ENCODE data around the gene POU6F1.

Gene POU6F1

GRCh38 chr12:51181558-51181957 lies 36.3 kb downstream of the POU6F1 start:
- Histone ChIP-seq H3K4me3 (ENCODE audit: low read length, poor library complexity, severe bottlenecking) (no peak overlapping the region), H4K20me1 (ENCODE audit: insufficient read depth, low read length, poor library complexity, severe bottlenecking) (no peaks in the 10 kb centered on the region), H3F3A (ENCODE audit: low read depth) (no peaks in the 10 kb centered on the region), H3K4me2 (ENCODE audit: low read depth, low read length, poor library complexity, severe bottlenecking) (no peak overlapping the region), H3K4me1 (ENCODE audit: insufficient read depth, low read length, poor library complexity, severe bottlenecking) (peaks cover 5% of the 10 kb centered on the region), H3K9me2 (replicated peaks; ENCODE audit: low read depth, low read length) (no peaks in the 10 kb centered on the region), H3K36me3 (ENCODE audit: insufficient read depth, low read length) (no peaks in the 10 kb centered on the region), H3K9ac (ENCODE audit: low read depth, low read length, poor library complexity, severe bottlenecking) (no peak overlapping the region), H3K79me2 (ENCODE audit: insufficient read depth, low read length) (no peaks in the 10 kb centered on the region), H2AFZ (ENCODE audit: low read length) (no peak overlapping the region), H3K27me3 (ENCODE audit: insufficient read depth, low read length, poor library complexity, severe bottlenecking) (no peaks in the 10 kb centered on the region), H3K9me3 (ENCODE audit: insufficient read depth, low read depth, low read length) (no peaks in the 10 kb centered on the region)
- TF ChIP-seq CTCF (conservative IDR thresholded peaks at IDR 0.05; ENCODE audit: low read length) (no peak), EZH2phosphoT487 (IDR thresholded peaks at IDR 0.05; ENCODE audit: borderline replicate concordance) (no peak)

DNA sequence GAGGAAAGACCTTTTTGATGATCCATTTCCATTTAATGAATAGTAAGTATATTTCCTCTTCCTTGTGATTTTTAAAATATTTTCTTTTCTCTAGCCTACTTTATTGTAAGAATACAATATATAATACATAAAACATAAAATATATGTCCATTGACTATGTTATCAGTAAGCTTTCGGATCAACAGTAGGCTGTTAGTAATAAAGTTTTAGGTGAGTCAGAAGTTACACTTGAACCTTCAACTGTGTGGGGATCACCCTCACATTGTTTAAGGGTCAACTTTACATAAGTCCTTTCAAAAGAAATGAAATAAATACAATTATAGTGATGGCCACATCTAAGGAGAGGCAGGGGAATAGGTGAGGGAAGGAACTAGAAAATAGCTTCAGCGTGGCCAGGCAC lies 40.0 kb downstream of the POU6F1 start:
- no peak for TF ChIP-seq CTCF (conservative IDR thresholded peaks at IDR 0.05; ENCODE audit: low read length)
- no peak for TF ChIP-seq EZH2phosphoT487 (IDR thresholded peaks at IDR 0.05; ENCODE audit: borderline replicate concordance)
- Histone ChIP-seq H3F3A (ENCODE audit: low read depth) (no peaks in the 10 kb centered on the region), H3K4me3 (ENCODE audit: low read length, poor library complexity, severe bottlenecking) (no peak overlapping the region), H3K9me2 (replicated peaks; ENCODE audit: low read depth, low read length) (no peaks in the 10 kb centered on the region), H3K79me2 (ENCODE audit: insufficient read depth, low read length) (no peaks in the 10 kb centered on the region), H3K27me3 (ENCODE audit: insufficient read depth, low read length, poor library complexity, severe bottlenecking) (no peaks in the 10 kb centered on the region), H3K36me3 (ENCODE audit: insufficient read depth, low read length) (no peaks in the 10 kb centered on the region), H3K9me3 (ENCODE audit: insufficient read depth, low read depth, low read length) (no peaks in the 10 kb centered on the region), H3K4me2 (ENCODE audit: low read depth, low read length, poor library complexity, severe bottlenecking) (no peak overlapping the region), H3K4me1 (ENCODE audit: insufficient read depth, low read length, poor library complexity, severe bottlenecking) (no peaks in the 10 kb centered on the region), H2AFZ (ENCODE audit: low read length) (no peak overlapping the region), H3K9ac (ENCODE audit: low read depth, low read length, poor library complexity, severe bottlenecking) (no peak overlapping the region), H4K20me1 (ENCODE audit: insufficient read depth, low read length, poor library complexity, severe bottlenecking) (no peaks in the 10 kb centered on the region)

DNA sequence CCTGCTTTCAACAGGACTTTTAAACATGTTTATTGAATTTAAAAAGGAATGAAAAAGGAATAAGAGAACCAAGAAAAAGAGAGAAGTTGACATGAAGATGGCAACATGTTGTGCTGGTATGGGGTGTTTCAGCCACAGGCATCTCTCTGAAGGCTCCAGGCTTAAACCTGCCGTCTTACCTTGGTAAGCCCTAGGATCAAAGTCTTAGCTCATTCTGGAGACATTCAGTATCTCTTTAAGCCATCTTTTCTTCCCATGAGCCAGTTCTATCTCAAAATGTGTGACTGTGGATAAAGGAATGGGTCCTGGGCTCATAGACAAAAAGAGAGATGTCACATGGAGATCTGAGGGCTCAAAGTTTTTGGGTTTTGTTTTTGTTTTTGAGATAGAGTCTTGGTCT lies 43.4 kb downstream of the POU6F1 start:
- Histone ChIP-seq H3K9ac (ENCODE audit: low read depth, low read length, poor library complexity, severe bottlenecking) (no peak overlapping the region), H3K4me3 (ENCODE audit: low read length, poor library complexity, severe bottlenecking) (no peak overlapping the region), H3K79me2 (ENCODE audit: insufficient read depth, low read length) (no peaks in the 10 kb centered on the region), H3F3A (ENCODE audit: low read depth) (no peaks in the 10 kb centered on the region), H3K4me2 (ENCODE audit: low read depth, low read length, poor library complexity, severe bottlenecking) (no peak overlapping the region), H3K9me3 (ENCODE audit: insufficient read depth, low read depth, low read length) (no peaks in the 10 kb centered on the region), H3K9me2 (replicated peaks; ENCODE audit: low read depth, low read length) (no peaks in the 10 kb centered on the region), H3K36me3 (ENCODE audit: insufficient read depth, low read length) (no peaks in the 10 kb centered on the region), H3K27me3 (ENCODE audit: insufficient read depth, low read length, poor library complexity, severe bottlenecking) (no peaks in the 10 kb centered on the region), H3K4me1 (ENCODE audit: insufficient read depth, low read length, poor library complexity, severe bottlenecking) (no peaks in the 10 kb centered on the region), H2AFZ (ENCODE audit: low read length) (no peak overlapping the region), H4K20me1 (ENCODE audit: insufficient read depth, low read length, poor library complexity, severe bottlenecking) (no peaks in the 10 kb centered on the region)
- no peak for TF ChIP-seq EZH2phosphoT487 (IDR thresholded peaks at IDR 0.05; ENCODE audit: borderline replicate concordance)
- TF ChIP-seq CTCF (conservative IDR thresholded peaks at IDR 0.05; ENCODE audit: low read length) = no peak

All from Loucy (cell line).